MM.1S (cell line): ENCODE measurements around the gene TOR3A.
"Not testable (repeated sequence)": the region's sequence is repeated elsewhere in the genome, so short reads cannot be mapped to it uniquely, and the experiment has no call there.

Source experiments
- EZH2 ChIP-seq: fragments of 300-600 bp; sonication (generic); optimal IDR thresholded peaks from 2 replicates; pipeline ENCODE3; 2017; ENCODE audit warnings: low read depth, mild to moderate bottlenecking, antibody characterized with exemption, low read length, mixed read lengths
- TF ChIP-seq, protein P1 (sequence below): fragments of 300-600 bp; sonication (generic); IDR thresholded peaks from 2 replicates; pipeline ENCODE4 v1.5.1; 2016; ENCODE audit warnings: antibody characterized with exemption, low read length, mixed read lengths

DNA sequence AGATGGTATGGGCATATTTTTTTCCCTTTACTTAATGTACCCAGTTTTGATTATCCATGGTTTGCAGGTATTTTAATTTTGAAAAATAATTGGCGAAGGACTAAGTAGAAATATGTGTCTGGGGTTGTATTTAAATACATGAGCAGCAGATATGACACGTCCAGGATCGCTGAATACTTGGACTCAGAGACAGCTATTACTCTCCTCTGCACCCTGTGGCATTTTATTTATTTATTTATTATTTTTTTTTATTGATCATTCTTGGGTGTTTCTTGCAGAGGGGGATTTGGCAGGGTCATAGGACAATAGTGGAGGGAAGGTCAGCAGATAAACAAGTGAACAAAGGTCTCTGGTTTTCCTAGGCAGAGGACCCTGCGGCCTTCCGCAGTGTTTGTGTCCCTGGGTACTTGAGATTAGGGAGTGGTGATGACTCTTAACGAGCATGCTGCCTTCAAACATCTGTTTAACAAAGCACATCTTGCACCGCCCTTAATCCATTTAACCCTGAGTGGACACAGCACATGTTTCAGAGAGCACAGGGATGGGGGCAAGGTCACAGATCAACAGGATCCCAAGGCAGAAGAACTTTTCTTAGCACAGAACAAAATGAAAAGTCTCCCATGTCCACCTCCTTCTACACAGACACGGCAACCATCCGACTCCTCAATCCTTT is 42.2 kb upstream of the TOR3A start:
- not testable (repeated sequence) for TF ChIP-seq EZH2
- TF ChIP-seq, protein P1, sequence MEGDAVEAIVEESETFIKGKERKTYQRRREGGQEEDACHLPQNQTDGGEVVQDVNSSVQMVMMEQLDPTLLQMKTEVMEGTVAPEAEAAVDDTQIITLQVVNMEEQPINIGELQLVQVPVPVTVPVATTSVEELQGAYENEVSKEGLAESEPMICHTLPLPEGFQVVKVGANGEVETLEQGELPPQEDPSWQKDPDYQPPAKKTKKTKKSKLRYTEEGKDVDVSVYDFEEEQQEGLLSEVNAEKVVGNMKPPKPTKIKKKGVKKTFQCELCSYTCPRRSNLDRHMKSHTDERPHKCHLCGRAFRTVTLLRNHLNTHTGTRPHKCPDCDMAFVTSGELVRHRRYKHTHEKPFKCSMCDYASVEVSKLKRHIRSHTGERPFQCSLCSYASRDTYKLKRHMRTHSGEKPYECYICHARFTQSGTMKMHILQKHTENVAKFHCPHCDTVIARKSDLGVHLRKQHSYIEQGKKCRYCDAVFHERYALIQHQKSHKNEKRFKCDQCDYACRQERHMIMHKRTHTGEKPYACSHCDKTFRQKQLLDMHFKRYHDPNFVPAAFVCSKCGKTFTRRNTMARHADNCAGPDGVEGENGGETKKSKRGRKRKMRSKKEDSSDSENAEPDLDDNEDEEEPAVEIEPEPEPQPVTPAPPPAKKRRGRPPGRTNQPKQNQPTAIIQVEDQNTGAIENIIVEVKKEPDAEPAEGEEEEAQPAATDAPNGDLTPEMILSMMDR, result not testable (repeated sequence)
